B cell (primary cell): ENCODE measurements around the gene SMAD7.

Experiments used
- EZH2 ChIP-seq: IDR thresholded peaks from 2 replicates; pipeline ENCODE4 v1.6.1; 2012; ENCODE audit warnings: borderline replicate concordance, low read depth, mild to moderate bottlenecking, moderate library complexity, low read length; ENCODE audit not compliant: insufficient read depth, poor library complexity, severe bottlenecking
- TF ChIP-seq, protein P1 (sequence below): fragments of 200-600 bp; IDR thresholded peaks from one replicate; pipeline ENCODE4 v1.8.0; 2022; ENCODE audit warnings: antibody characterized with exemption, mild to moderate bottlenecking

GRCh38 chr18:48874701-48875162, 76.0 kb downstream of the SMAD7 start:
- TF ChIP-seq, protein P1, sequence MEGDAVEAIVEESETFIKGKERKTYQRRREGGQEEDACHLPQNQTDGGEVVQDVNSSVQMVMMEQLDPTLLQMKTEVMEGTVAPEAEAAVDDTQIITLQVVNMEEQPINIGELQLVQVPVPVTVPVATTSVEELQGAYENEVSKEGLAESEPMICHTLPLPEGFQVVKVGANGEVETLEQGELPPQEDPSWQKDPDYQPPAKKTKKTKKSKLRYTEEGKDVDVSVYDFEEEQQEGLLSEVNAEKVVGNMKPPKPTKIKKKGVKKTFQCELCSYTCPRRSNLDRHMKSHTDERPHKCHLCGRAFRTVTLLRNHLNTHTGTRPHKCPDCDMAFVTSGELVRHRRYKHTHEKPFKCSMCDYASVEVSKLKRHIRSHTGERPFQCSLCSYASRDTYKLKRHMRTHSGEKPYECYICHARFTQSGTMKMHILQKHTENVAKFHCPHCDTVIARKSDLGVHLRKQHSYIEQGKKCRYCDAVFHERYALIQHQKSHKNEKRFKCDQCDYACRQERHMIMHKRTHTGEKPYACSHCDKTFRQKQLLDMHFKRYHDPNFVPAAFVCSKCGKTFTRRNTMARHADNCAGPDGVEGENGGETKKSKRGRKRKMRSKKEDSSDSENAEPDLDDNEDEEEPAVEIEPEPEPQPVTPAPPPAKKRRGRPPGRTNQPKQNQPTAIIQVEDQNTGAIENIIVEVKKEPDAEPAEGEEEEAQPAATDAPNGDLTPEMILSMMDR, result no peak
- TF ChIP-seq EZH2, result no peak
